Measurements from ENCODE around the gene MMRN2.

The MMRN2 gene

DNA sequence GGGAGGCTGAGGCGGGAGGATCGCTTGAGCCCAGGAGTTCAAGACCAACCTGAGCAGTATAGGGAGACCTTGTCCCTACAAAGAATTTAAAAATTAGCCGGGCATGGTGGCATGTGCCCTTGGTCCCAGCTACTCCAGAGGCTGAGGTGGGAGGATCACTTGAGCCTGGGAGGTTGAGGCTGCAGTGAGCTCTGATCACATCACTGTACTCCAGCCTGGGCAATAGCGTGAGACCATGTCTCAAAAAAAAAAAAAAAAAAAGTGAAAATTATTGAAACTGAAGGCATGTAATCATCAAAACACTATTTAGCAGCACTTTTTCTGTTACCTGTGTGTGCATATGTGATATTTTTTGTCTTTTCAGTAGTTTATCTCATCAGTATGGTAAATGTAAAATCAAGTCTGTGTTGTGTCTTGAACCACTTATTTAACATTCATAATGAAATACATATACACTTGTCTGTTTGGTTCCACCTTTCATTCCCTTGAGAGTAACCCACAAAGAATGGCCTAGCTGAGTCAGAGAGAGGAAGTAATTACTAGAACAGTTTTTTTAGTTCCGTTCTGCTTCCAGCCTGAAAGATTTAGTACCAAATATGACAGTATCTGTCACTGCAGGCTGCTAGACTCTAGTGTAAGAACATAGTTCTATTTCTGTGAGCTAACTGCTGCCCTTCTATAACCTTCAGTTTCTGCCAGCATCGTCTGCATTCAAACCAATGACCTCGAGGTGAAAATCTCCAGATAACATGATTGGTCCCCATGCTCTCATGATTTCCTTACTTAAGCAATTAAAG lies 68.6 kb downstream of the MMRN2 start:
- peak; percentile 59 for DNase-seq (ENCODE audit: low read depth)

Data from iris pigment epithelial cell (primary cell).